Mucosa of descending colon (tissue), 3 donors: ENCODE results near the gene BANK1. TPM values are rescaled to one million over a fixed set of nuclear protein-coding genes. Genes with fewer than 3 reads are reported as not detected.

Experiments used
- ATAC-seq: fragments of 200-7000 bp; cut with Tn5 transposase; one replicate; pipeline ENCODE4 v1.9.1; 2020; ENCODE audit warnings: mild to moderate bottlenecking, moderate library complexity
- DNase-seq, 3 donors: peaks; one replicate each; pipeline ENCODE4 v3.0.0-alpha.2; 2020
- H3K36me3 ChIP-seq: fragments of 200-600 bp; one replicate; pipeline ENCODE4 v1.8.0; 2021; ENCODE audit warnings: low read depth, mild to moderate bottlenecking
- H3K4me1 ChIP-seq: fragments of 200-600 bp; one replicate; pipeline ENCODE4 v1.8.0; 2021; ENCODE audit warnings: low read depth, mild to moderate bottlenecking
- H3K4me3 ChIP-seq: fragments of 200-600 bp; one replicate; pipeline ENCODE4 v1.8.0; 2021; ENCODE audit warnings: mild to moderate bottlenecking
- H3K9me3 ChIP-seq: fragments of 200-600 bp; one replicate; pipeline ENCODE4 v1.8.0; 2021; ENCODE audit warnings: mild to moderate bottlenecking
- intact Hi-C, 2 donors: fragments of 100-400 bp; cut with DNase I in 1 of 2; cut with micrococcal nuclease in 1 of 2; formaldehyde crosslinking; loops; one replicate each; pipeline versions ENCODE4 v1.11.0 to v1.11.1; 2022; cut with DNase I, micrococcal nuclease
- total RNA-seq, 3 donors: library from RNA; stranded (reverse); fragmentation: NEBNext Ultra II Directional in 2 of 3; extraction: Animal tissue kit (Norgen Biotek cat#: 25700) in 2 of 3; gene quantifications; one replicate each; pipeline versions ENCODE4 v1.2.1 to v1.2.4, GENCODE V29; 2021 to 2023
- TF ChIP-seq, protein P1 (sequence below): fragments of 200-600 bp; IDR thresholded peaks from one replicate; pipeline ENCODE4 v1.8.0; 2022; ENCODE audit warnings: antibody characterized with exemption, mild to moderate bottlenecking
- donor health status: DM: no; HTN: no; CAD: no; lungs with moderate emphysema.
- donor health status: DM: no; HTN: no; CAD: no.
- donor health status: DM: no; HTN: yes; CAD: no.

BANK1 gene
- total RNA-seq, 3 donors from 2014 or later: 0.73 to 1.1 (median 0.78) TPM

DNA sequence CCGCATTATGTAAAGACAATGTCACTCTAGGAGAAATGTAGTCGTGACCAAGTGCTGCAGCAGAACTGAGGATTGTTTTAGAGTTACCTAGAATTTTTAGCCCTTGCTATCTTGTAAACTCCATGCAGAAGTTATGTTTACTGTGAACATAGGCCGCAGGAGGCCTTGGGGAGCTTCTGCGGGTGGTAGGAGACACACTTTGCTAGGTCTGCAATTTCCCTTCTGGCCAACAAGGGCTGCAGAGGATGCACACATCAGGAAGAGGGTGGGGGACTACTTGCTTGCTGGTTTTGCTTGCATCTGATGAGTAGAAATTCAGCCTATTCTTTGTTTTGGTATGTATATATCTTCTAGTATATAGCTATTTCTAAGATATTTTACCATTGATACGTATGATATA, 23.1 kb downstream of the BANK1 start:
- ATAC-seq (peak; percentile 68), DNase-seq (no peak)
- TF ChIP-seq, protein P1, sequence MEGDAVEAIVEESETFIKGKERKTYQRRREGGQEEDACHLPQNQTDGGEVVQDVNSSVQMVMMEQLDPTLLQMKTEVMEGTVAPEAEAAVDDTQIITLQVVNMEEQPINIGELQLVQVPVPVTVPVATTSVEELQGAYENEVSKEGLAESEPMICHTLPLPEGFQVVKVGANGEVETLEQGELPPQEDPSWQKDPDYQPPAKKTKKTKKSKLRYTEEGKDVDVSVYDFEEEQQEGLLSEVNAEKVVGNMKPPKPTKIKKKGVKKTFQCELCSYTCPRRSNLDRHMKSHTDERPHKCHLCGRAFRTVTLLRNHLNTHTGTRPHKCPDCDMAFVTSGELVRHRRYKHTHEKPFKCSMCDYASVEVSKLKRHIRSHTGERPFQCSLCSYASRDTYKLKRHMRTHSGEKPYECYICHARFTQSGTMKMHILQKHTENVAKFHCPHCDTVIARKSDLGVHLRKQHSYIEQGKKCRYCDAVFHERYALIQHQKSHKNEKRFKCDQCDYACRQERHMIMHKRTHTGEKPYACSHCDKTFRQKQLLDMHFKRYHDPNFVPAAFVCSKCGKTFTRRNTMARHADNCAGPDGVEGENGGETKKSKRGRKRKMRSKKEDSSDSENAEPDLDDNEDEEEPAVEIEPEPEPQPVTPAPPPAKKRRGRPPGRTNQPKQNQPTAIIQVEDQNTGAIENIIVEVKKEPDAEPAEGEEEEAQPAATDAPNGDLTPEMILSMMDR: no peak
- Histone ChIP-seq H3K4me3 (no peak overlapping the region), H3K4me1 (no peaks in the 10 kb centered on the region), H3K36me3 (no peaks in the 10 kb centered on the region), H3K9me3 (no peaks in the 10 kb centered on the region)
- intact Hi-C loops: no loop called here

DNA sequence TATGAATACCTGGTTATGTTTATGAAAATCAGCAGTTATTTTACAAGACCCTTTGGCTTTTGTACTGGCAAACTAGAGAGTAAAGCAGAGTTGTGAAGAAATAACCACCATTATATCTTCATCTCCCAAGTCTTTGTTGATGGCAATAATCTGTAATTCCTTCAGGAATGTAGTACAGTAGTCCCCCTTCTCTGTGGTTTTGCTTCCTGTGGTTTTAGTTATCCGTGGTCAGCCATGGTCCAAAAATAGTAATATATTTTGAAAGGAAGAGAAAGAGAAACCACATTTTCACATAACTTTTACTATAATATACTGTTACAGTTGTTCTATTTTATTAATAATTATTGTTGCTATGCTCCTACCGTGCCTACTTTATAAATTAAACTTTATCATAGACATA, 27.8 kb downstream of the BANK1 start:
- Histone ChIP-seq H3K4me3 (no peak overlapping the region), H3K36me3 (no peaks in the 10 kb centered on the region), H3K9me3 (peaks cover 2% of the 10 kb centered on the region), H3K4me1 (no peaks in the 10 kb centered on the region)
- DNase-seq (no peak), ATAC-seq (no peak)
- TF ChIP-seq, protein P1: no peak
- intact Hi-C loops: no loop called here

DNA sequence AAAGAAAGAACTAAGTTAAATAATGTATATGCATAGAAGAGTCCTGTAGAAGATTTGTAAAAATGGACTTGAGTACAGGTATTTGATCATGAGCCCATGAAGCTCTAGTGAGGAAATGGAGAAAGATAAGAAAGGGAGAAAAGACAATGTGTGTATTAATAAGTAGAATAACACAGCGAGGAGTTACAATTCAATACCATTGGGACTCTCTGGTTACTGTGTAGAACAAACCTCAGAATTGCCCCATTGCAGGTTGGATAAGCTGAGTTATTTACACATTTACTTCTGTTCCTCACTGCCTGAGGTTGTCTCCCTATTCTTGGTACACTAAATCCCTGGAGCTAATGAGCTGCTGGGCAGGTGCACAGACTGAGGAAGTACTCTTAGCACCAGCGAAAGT, 33.3 kb downstream of the BANK1 start:
- Histone ChIP-seq H3K9me3 (peaks cover 2% of the 10 kb centered on the region), H3K4me1 (no peaks in the 10 kb centered on the region), H3K36me3 (no peaks in the 10 kb centered on the region), H3K4me3 (no peak overlapping the region)
- intact Hi-C loops: no loop called here
- no peak for DNase-seq
- no peak for ATAC-seq
- TF ChIP-seq, protein P1: no peak

DNA sequence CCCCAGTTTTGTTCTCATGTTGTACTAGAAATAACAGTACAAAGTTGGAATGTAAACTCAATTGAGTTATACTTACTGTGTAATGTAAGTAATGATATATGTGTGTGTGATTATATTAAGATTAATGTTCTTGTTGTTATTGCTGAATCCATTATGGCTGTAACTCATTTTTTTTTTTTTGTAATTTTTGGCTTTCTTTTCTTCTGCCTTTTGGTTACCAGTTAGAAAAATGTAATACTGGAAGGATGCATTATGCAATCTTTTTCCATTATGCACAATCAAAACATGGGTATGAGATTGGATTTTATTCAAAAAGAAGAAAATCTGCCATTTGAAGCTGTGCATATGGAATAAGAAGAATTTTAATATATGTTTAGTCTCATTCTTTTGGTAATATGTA, 34.0 kb downstream of the BANK1 start:
- TF ChIP-seq, protein P1: no peak
- no peaks in the 10 kb centered on the region for H3K4me1 ChIP-seq
- ATAC-seq: no peak
- H3K9me3 ChIP-seq: peaks cover 2% of the 10 kb centered on the region
- DNase-seq: no peak
- H3K36me3 ChIP-seq: no peaks in the 10 kb centered on the region
- intact Hi-C loops: no loop called here
- H3K4me3 ChIP-seq: no peak overlapping the region

DNA sequence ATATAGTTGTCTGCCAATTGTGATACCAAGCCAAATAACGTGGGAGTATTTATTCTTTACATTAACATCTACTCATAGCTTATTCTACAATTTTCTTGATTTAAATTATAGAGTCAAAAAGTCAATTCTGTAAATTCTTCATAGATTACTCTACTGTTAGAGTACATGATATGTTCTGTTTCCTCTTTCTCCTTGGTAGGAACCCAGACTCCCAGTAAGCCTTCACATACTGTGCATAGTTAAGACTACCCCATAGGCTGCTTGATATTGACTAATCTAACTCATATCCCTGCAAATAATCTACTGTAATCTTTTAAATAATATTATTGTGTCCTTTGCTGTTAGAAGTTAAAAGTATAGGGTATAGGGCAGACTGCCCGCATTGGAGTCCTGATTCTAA, 35.4 kb downstream of the BANK1 start:
- ATAC-seq (no peak), DNase-seq (no peak)
- TF ChIP-seq, protein P1: no peak
- H3K4me3 ChIP-seq: no peak overlapping the region
- no peaks in the 10 kb centered on the region for H3K4me1 ChIP-seq
- intact Hi-C loops: no loop called here
- H3K36me3 ChIP-seq: no peaks in the 10 kb centered on the region
- no peaks in the 10 kb centered on the region for H3K9me3 ChIP-seq

DNA sequence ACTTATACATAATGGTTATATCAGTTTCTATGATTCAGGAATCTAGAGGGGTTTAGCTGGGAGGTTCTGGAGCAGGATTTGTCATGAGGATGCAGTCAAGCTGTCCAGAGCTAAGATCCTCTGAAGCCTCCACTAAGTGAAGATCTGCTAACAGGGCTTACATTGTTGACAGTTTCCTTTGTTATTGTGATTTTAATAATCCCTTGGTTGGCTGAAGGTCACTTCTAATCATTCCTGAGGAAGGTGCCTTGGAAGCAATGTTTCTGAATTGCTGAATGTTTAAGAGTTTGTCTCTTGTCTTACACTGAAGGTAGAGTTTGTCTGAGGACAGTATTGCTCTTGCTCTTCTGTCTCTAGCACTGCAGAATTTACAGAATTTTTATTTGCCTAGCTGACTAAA, 41.3 kb downstream of the BANK1 start:
- ATAC-seq (no peak), DNase-seq (no peak)
- Histone ChIP-seq H3K9me3 (no peaks in the 10 kb centered on the region), H3K36me3 (no peaks in the 10 kb centered on the region), H3K4me3 (no peak overlapping the region), H3K4me1 (no peaks in the 10 kb centered on the region)
- TF ChIP-seq, protein P1: no peak
- intact Hi-C loops: no loop called here
